ENCODE measurements around the gene SLC22A2. TPM values are rescaled to one million over a fixed set of nuclear protein-coding genes. Genes with fewer than 3 reads are reported as not detected.

The SLC22A2 gene
- total RNA-seq, 1 donor from 2014 or later, result not detected

DNA sequence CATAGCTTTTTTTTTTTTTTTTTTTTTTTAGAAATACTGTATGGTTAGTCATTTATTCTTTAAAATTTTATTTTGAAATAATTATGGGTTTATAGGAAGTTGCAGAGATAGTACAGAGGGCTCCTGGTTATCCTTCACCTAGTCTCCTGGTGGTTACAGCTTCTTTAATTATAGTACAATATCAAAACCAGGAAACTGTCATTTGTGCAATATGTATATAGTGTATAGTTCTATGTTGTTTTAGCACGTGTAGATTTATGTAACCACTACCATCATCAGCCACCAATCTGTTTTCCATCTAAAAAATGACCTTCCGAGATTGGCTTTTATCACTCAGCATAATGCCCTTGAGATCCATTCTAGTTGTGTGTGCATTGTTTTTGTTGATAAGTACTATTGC is 54.7 kb downstream of the SLC22A2 start:
- H3K4me1 ChIP-seq, result peaks cover 0 to 11% of the 10 kb centered on the region in 2 donors
- H3K4me3 ChIP-seq, result no peak overlapping the region
- intact Hi-C loops (cut with DNase I), result no loop called here
- peaks cover 0 to 7% of the 10 kb centered on the region in 2 donors for H3K9me3 ChIP-seq
- TF ChIP-seq, protein P1, sequence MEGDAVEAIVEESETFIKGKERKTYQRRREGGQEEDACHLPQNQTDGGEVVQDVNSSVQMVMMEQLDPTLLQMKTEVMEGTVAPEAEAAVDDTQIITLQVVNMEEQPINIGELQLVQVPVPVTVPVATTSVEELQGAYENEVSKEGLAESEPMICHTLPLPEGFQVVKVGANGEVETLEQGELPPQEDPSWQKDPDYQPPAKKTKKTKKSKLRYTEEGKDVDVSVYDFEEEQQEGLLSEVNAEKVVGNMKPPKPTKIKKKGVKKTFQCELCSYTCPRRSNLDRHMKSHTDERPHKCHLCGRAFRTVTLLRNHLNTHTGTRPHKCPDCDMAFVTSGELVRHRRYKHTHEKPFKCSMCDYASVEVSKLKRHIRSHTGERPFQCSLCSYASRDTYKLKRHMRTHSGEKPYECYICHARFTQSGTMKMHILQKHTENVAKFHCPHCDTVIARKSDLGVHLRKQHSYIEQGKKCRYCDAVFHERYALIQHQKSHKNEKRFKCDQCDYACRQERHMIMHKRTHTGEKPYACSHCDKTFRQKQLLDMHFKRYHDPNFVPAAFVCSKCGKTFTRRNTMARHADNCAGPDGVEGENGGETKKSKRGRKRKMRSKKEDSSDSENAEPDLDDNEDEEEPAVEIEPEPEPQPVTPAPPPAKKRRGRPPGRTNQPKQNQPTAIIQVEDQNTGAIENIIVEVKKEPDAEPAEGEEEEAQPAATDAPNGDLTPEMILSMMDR (IDR thresholded peaks at IDR 0.05), result no peak
- no peak for DNase-seq (ENCODE audit: low spot score in 2 of 2)
- H3K27ac ChIP-seq, result no peak overlapping the region
- H3K27me3 ChIP-seq, result no peaks in the 10 kb centered on the region
- no peaks in the 10 kb centered on the region for H3K36me3 ChIP-seq

DNA sequence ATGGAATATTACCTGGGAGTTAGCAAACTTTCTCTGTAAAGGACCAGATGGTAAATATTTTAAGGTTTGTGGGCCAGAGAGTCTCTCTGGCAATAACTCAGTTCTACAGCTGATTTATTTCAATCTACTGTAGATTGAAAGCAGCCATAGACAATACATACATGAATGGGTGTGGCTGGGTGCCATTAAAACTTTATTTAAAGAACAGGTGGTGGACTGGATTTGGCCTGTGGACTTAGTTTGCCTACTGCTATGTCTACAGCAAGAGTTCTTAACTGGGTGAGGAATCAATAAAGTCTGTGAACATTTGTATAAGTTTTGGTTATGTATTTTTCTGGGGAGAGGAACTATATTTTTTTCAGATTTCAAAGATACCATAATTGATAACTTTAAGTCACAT is 55.1 kb downstream of the SLC22A2 start:
- TF ChIP-seq, protein P1 (IDR thresholded peaks at IDR 0.05), result no peak
- Histone ChIP-seq H3K9me3 (peaks cover 0 to 7% of the 10 kb centered on the region in 2 donors), H3K4me1 (peaks cover 0 to 11% of the 10 kb centered on the region in 2 donors), H3K27me3 (no peaks in the 10 kb centered on the region), H3K4me3 (no peak overlapping the region), H3K27ac (peak overlapping the region; percentile 17 to 29), H3K36me3 (no peaks in the 10 kb centered on the region)
- DNase-seq (ENCODE audit: low spot score in 2 of 2), result no peak
- intact Hi-C loops (cut with DNase I), result no loop called here

DNA sequence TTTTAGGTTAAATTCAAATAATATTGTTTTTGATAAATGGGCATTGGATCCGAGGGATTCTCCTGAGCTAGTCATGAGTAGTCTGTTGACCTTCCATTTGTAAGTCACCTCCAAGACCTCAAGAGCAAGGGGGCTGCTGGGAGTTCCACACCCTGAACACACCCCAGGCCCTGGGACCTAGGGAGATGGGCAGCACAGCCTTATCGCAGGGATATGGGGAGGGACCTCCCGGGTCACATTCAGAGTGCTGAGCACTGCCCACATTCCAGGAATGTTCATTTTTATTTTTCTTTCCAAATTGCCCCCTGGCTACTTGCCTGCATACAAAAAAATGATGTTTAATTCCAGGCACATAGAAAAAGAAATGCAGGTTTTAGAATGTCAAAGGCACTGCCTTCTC is 55.5 kb downstream of the SLC22A2 start:
- Histone ChIP-seq H3K4me3 (no peak overlapping the region), H3K27ac (peak overlapping the region; percentile 17 to 29), H3K9me3 (peaks cover 0 to 6% of the 10 kb centered on the region in 2 donors), H3K36me3 (no peaks in the 10 kb centered on the region), H3K4me1 (peaks cover 0 to 11% of the 10 kb centered on the region in 2 donors), H3K27me3 (no peaks in the 10 kb centered on the region)
- intact Hi-C loops (cut with DNase I), result no loop called here
- no peak for DNase-seq (ENCODE audit: low spot score in 2 of 2)
- TF ChIP-seq, protein P1 (IDR thresholded peaks at IDR 0.05), result no peak

DNA sequence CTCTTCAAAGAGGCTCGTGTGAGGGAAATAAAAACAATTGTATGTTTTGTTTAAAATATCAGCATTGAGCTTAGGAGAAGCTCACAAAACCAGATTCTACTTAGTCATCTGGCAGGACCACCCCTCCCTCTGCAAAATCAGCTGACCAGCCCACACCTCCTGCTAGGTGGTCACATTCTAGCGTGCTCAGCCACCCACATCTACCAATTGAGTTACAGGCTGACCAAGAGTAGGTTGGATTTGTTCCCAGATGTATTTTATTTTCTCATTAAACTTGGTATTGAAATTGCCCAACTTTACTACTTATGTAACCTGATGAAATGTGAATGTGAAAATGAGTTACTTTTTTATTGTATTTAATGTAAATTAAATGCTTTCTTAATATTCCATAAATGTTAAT is 56.2 kb downstream of the SLC22A2 start:
- no peaks in the 10 kb centered on the region for H3K36me3 ChIP-seq
- no peaks in the 10 kb centered on the region for H3K27me3 ChIP-seq
- intact Hi-C loops (cut with DNase I), result no loop called here
- peaks cover 0 to 11% of the 10 kb centered on the region in 2 donors for H3K4me1 ChIP-seq
- TF ChIP-seq, protein P1 (IDR thresholded peaks at IDR 0.05), result no peak
- no peak overlapping the region for H3K4me3 ChIP-seq
- no peak for DNase-seq (ENCODE audit: low spot score in 2 of 2)
- no peaks in the 10 kb centered on the region for H3K9me3 ChIP-seq
- peak overlapping the region; percentile 5 to 17 for H3K27ac ChIP-seq

DNA sequence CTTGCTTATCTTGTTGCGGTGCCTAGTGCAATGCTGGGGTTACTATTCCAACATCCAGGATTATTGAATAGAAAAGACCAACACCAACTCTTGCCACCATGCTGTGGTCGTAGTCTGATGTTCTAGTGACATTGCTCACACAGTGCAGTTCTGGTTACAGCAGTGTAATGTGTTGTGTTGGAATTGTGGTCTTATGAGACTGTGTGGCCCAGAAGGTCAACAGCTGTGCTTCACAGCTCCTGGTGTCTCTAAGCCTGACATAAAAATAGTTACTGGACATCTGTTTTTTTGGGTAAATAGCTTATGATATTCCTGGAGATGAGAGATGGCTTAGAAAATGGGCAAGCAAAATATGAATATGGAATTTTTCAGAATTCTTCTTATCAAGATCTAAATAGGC is 57.6 kb downstream of the SLC22A2 start:
- TF ChIP-seq, protein P1 (IDR thresholded peaks at IDR 0.05), result no peak
- Histone ChIP-seq H3K27me3 (no peaks in the 10 kb centered on the region), H3K4me3 (no peak overlapping the region), H3K9me3 (no peaks in the 10 kb centered on the region), H3K4me1 (peaks cover 0 to 11% of the 10 kb centered on the region in 2 donors), H3K27ac (no peak overlapping the region), H3K36me3 (no peaks in the 10 kb centered on the region)
- no peak for DNase-seq (ENCODE audit: low spot score in 2 of 2)
- intact Hi-C loops (cut with DNase I), result no loop called here
